Ammon's horn (tissue), 1 donor: ENCODE measurements around the gene TARS3.
A peak's percentile ranks its signal among the peaks of the same experiment; 100 is the strongest.
"Not testable (repeated sequence)": the region's sequence is repeated elsewhere in the genome, so short reads cannot be mapped to it uniquely, and the experiment has no call there.

ENCODE experiments used
- DNase-seq: peaks from one replicate; pipeline ENCODE4 v3.0.0-alpha.2; 2016; ENCODE audit warnings: low spot score

Gene TARS3

GRCh38 chr15:101654624-101655337, 69.5 kb downstream of the TARS3 start:
- not testable (repeated sequence) for DNase-seq

- no peak for DNase-seq
These were observed 70.1 kb downstream of the TARS3 start for GRCh38 chr15:101654171-101654570.

- DNase-seq: no peak
These were observed 71.4 kb downstream of the TARS3 start for GRCh38 chr15:101652786-101653430.

GRCh38 chr15:101652098-101652785, 72.0 kb downstream of the TARS3 start, which contains the start of gene TM2D3:
TSS of gene TM2D3 (minus strand) at chr15:101652381. CDS start at chr15:101652361, 20 bp downstream.
- peak; percentile 89 for DNase-seq

GRCh38 chr15:101651554-101652097, 72.6 kb downstream of the TARS3 start:
- DNase-seq: peak; percentile 62

GRCh38 chr15:101650145-101650544, 74.1 kb downstream of the TARS3 start:
- DNase-seq: no peak

- DNase-seq: no peak
These were observed 75.9 kb downstream of the TARS3 start for GRCh38 chr15:101648356-101648755.

GRCh38 chr15:101647251-101647650, 77.0 kb downstream of the TARS3 start:
- DNase-seq: no peak

GRCh38 chr15:101646672-101647071, 77.6 kb downstream of the TARS3 start:
- no peak for DNase-seq

- peak; percentile 83 for DNase-seq
These were observed 81.9 kb downstream of the TARS3 start for GRCh38 chr15:101642361-101642760.

- DNase-seq: no peak
These were observed 82.4 kb downstream of the TARS3 start for GRCh38 chr15:101641894-101642293.

- DNase-seq: peak; percentile 90
These were observed 83.0 kb downstream of the TARS3 start for GRCh38 chr15:101641129-101641764.

GRCh38 chr15:101639667-101640066, 84.6 kb downstream of the TARS3 start:
- no peak for DNase-seq

GRCh38 chr15:101637919-101638318, 86.4 kb downstream of the TARS3 start:
- no peak for DNase-seq

GRCh38 chr15:101637516-101637915, 86.8 kb downstream of the TARS3 start:
- DNase-seq: no peak

GRCh38 chr15:101637038-101637437, 87.2 kb downstream of the TARS3 start:
- no peak for DNase-seq

GRCh38 chr15:101635944-101636727, 88.1 kb downstream of the TARS3 start:
- DNase-seq: no peak

GRCh38 chr15:101633356-101633755, 90.9 kb downstream of the TARS3 start:
- DNase-seq: no peak

- not testable (repeated sequence) for DNase-seq
These were observed 97.5 kb downstream of the TARS3 start for GRCh38 chr15:101626729-101627128.

- no peak for DNase-seq
These were observed 98.3 kb downstream of the TARS3 start for GRCh38 chr15:101625980-101626379.

- DNase-seq: no peak
These were observed 99.1 kb downstream of the TARS3 start for GRCh38 chr15:101625184-101625583.
